Measurements from ENCODE around the gene C1orf146. TPM values are rescaled to one million over a fixed set of nuclear protein-coding genes. Genes with fewer than 3 reads are reported as not detected.
"Not testable (repeated sequence)": the region's sequence is repeated elsewhere in the genome, so short reads cannot be mapped to it uniquely, and the experiment has no call there.

The C1orf146 gene
- total RNA-seq, 4 donors from 2014 or later = not detected

GRCh38 chr1:92228401-92228800 is 10.7 kb downstream of the C1orf146 start:
- no peak overlapping the region for H3K4me3 ChIP-seq
- 49% methylated on average over 3 of the region's 3 CpGs; no CpG with 5 or more reads in 1 of the 2 donors for WGBS, 2 donors (ENCODE audit: low coverage in 1 of 2)
- no peak for ATAC-seq

GRCh38 chr1:92230736-92231135 is 13.0 kb downstream of the C1orf146 start:
- Histone ChIP-seq H3K4me3 (no peak overlapping the region), H3K27ac (no peak overlapping the region), H3K4me1 (no peaks in the 10 kb centered on the region), H3K9me3 (no peaks in the 10 kb centered on the region), H3K27me3 (no peaks in the 10 kb centered on the region), H3K36me3 (no peaks in the 10 kb centered on the region)
- 73 to 89% methylated on average over 1 of the region's 1 CpG for WGBS, 2 donors (ENCODE audit: low coverage in 1 of 2)
- TF ChIP-seq CTCF (IDR thresholded peaks at IDR 0.05) = no peak
- no peak for TF ChIP-seq EP300 (IDR thresholded peaks at IDR 0.05)
- TF ChIP-seq POLR2A (IDR thresholded peaks at IDR 0.05) = no peak
- no peak for TF ChIP-seq POLR2AphosphoS5 (IDR thresholded peaks at IDR 0.05)
- no peak for ATAC-seq

More at GRCh38 chr1:92228401-92228800, 10.7 kb downstream of the C1orf146 start:
- TF ChIP-seq POLR2A (IDR thresholded peaks at IDR 0.05) (no peak), CTCF (IDR thresholded peaks at IDR 0.05) (no peak), POLR2AphosphoS5 (IDR thresholded peaks at IDR 0.05) (no peak), EP300 (IDR thresholded peaks at IDR 0.05) (no peak)
- Histone ChIP-seq H3K9me3 (no peaks in the 10 kb centered on the region), H3K36me3 (no peaks in the 10 kb centered on the region), H3K27me3 (no peaks in the 10 kb centered on the region), H3K4me1 (no peaks in the 10 kb centered on the region), H3K27ac (no peak overlapping the region)

GRCh38 chr1:92240034-92240433 is 22.3 kb downstream of the C1orf146 start:
- Histone ChIP-seq H3K4me3 (no peak overlapping the region), H3K9me3 (no peaks in the 10 kb centered on the region), H3K36me3 (no peaks in the 10 kb centered on the region), H3K4me1 (no peaks in the 10 kb centered on the region), H3K27me3 (no peaks in the 10 kb centered on the region), H3K27ac (no peak overlapping the region)
- no peak for ATAC-seq
- TF ChIP-seq POLR2AphosphoS5 (IDR thresholded peaks at IDR 0.05) = no peak
- TF ChIP-seq CTCF (IDR thresholded peaks at IDR 0.05) = no peak
- no peak for TF ChIP-seq EP300 (IDR thresholded peaks at IDR 0.05)
- TF ChIP-seq POLR2A (IDR thresholded peaks at IDR 0.05) = no peak
- WGBS, 2 donors (ENCODE audit: low coverage in 1 of 2) = 73 to 92% methylated on average over 2 of the region's 2 CpGs

GRCh38 chr1:92244376-92244775 is 26.7 kb downstream of the C1orf146 start:
- no peak for TF ChIP-seq CTCF (IDR thresholded peaks at IDR 0.05)
- no peak for TF ChIP-seq POLR2A (IDR thresholded peaks at IDR 0.05)
- TF ChIP-seq EP300 (IDR thresholded peaks at IDR 0.05) = no peak
- no peaks in the 10 kb centered on the region for H3K27me3 ChIP-seq
- no peak overlapping the region for H3K4me3 ChIP-seq
- no peak overlapping the region for H3K27ac ChIP-seq
- peaks cover 0 to 26% of the 10 kb centered on the region in 2 donors for H3K36me3 ChIP-seq
- ATAC-seq = no peak
- H3K4me1 ChIP-seq = no peaks in the 10 kb centered on the region
- 100% methylated on average over 1 of the region's 1 CpG; no CpG with 5 or more reads in 1 of the 2 donors for WGBS, 2 donors (ENCODE audit: low coverage in 1 of 2)
- no peaks in the 10 kb centered on the region for H3K9me3 ChIP-seq

- peaks cover 3 to 54% of the 10 kb centered on the region in 2 donors for H3K36me3 ChIP-seq
- not testable (repeated sequence) for H3K27me3 ChIP-seq, H3K27ac ChIP-seq, H3K4me3 ChIP-seq, H3K4me1 ChIP-seq, ATAC-seq
- peaks cover 0 to 12% (median 0%) of the 10 kb centered on the region in 3 donors for H3K9me3 ChIP-seq
- 61% methylated on average over 3 of the region's 3 CpGs for WGBS, 2 donors (ENCODE audit: low coverage in 1 of 2)
These were observed 37.0 kb downstream of the C1orf146 start for GRCh38 chr1:92254714-92255113.

Measured in gastroesophageal sphincter (tissue), 4 donors.